Measurements from ENCODE around the gene AP5S1. TPM values are rescaled to one million over a fixed set of nuclear protein-coding genes. Genes with fewer than 3 reads are reported as not detected.

The AP5S1 gene
- total and polyA plus RNA-seq, 10 of the 15 experiments (the other 5 are each of a cell fraction or from before 2014, with no cell fraction given): 3.8 to 13.2 (median 7.8) TPM

DNA sequence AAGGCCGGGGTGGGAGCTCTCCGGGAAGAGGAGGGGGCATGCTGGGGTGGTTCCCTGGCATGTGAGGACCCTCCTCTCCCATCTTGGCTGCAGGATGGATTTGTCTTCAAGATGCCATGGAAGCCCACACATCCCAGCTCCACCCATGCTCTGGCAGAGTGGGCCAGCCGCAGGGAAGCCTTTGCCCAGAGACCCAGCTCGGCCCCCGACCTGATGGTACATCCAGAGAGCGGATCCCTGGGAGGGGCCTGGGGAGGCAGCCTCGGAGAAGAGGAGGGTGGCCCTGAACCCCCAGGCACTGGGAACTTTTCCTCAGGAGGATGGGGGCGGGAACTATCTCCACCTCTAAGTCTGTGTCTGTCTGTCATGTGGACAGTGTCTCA, 19.5 kb upstream of the AP5S1 start (continued):
- TF ChIP-seq, protein P1, sequence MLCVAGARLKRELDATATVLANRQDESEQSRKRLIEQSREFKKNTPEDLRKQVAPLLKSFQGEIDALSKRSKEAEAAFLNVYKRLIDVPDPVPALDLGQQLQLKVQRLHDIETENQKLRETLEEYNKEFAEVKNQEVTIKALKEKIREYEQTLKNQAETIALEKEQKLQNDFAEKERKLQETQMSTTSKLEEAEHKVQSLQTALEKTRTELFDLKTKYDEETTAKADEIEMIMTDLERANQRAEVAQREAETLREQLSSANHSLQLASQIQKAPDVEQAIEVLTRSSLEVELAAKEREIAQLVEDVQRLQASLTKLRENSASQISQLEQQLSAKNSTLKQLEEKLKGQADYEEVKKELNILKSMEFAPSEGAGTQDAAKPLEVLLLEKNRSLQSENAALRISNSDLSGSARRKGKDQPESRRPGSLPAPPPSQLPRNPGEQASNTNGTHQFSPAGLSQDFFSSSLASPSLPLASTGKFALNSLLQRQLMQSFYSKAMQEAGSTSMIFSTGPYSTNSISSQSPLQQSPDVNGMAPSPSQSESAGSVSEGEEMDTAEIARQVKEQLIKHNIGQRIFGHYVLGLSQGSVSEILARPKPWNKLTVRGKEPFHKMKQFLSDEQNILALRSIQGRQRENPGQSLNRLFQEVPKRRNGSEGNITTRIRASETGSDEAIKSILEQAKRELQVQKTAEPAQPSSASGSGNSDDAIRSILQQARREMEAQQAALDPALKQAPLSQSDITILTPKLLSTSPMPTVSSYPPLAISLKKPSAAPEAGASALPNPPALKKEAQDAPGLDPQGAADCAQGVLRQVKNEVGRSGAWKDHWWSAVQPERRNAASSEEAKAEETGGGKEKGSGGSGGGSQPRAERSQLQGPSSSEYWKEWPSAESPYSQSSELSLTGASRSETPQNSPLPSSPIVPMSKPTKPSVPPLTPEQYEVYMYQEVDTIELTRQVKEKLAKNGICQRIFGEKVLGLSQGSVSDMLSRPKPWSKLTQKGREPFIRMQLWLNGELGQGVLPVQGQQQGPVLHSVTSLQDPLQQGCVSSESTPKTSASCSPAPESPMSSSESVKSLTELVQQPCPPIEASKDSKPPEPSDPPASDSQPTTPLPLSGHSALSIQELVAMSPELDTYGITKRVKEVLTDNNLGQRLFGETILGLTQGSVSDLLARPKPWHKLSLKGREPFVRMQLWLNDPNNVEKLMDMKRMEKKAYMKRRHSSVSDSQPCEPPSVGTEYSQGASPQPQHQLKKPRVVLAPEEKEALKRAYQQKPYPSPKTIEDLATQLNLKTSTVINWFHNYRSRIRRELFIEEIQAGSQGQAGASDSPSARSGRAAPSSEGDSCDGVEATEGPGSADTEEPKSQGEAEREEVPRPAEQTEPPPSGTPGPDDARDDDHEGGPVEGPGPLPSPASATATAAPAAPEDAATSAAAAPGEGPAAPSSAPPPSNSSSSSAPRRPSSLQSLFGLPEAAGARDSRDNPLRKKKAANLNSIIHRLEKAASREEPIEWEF (IDR thresholded peaks at IDR 0.05; ENCODE audit: insufficient replicate concordance, low read depth, low read length): no peak
- no peak for TF ChIP-seq TCF7 (IDR thresholded peaks at IDR 0.05; ENCODE audit: borderline replicate concordance)
- TF ChIP-seq BRCA1 (IDR thresholded peaks at IDR 0.05; ENCODE audit: low read depth, low read length): no peak

DNA sequence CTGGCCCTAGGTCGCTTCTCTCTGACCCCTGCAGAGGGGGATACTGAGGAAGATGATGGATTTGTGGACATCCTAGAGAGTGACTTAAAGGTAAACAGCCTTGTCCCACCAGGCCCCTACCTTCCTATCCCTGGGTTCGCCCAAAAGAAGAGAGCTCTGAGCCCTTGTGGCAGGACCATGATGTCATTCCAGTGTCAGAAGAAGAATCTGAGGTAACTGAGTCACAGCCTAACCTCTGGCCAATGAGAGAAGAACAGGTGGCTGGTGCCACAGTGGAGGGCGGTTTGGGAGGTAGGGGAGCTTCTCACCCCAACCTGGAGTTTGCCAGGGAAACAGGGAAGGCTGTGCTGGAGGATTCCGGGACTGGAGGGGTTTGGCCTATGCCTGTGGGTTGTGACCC, 19.0 kb upstream of the AP5S1 start:
- no peak overlapping the region for H3K9ac ChIP-seq (ENCODE audit: control insufficient read depth, insufficient read depth, low read length)
- H3K9me3 ChIP-seq (replicated peaks; ENCODE audit: control insufficient read depth, insufficient read depth, low read length): no peaks in the 10 kb centered on the region
- no peaks in the 10 kb centered on the region for H4K20me1 ChIP-seq (ENCODE audit: control insufficient read depth, insufficient read depth)
- H3K4me2 ChIP-seq (ENCODE audit: control insufficient read depth, insufficient read depth): no peak overlapping the region
- H3K4me1 ChIP-seq (ENCODE audit: control insufficient read depth, insufficient read depth, low read length): peaks cover 41% of the 10 kb centered on the region
- no peak overlapping the region for H2AFZ ChIP-seq (ENCODE audit: control insufficient read depth, low read depth, low read length)
- CTCF ChIA-PET: interaction anchor here (3.8 kb wide), 1 partner anchor 18 kb away, joined by 33 read pairs; the partner anchor contains the start of gene AP5S1
- peaks cover 23 to 28% of the 10 kb centered on the region in 2 experiments for H3K36me3 ChIP-seq (ENCODE audit: control insufficient read depth in 2 of 2, insufficient read depth in 2 of 2, low read length in 1 of 2)
- POLR2A ChIA-PET: interaction anchor here (0.7 to 1.3 kb wide), 3 partner anchors 7 to 19 kb away, joined by 3 to 4 read pairs (median 3); partner anchors contain the start of gene AP5S1
- RAD21 ChIA-PET (ENCODE audit: unreplicated experiment): no interaction called here
- FAIRE-seq (no peak), ATAC-seq (no peak), DNase-seq (ENCODE audit: low read depth, low spot score) (no peak)
- peaks cover 18% of the 10 kb centered on the region for H3K79me2 ChIP-seq (ENCODE audit: control insufficient read depth, insufficient read depth, low read length)
- no peak overlapping the region for H3K27ac ChIP-seq (ENCODE audit: control insufficient read depth, insufficient read depth)
- SMC1A ChIA-PET (ENCODE audit: uncharacterized antibody, unreplicated experiment): interaction anchor here (0.8 to 2.3 kb wide), 3 partner anchors 12 to 42 kb away, joined by 3 to 6 read pairs (median 6); no protein-coding TSS in a partner anchor
- H3K4me3 ChIP-seq: no peak overlapping the region
- H3K27me3 ChIP-seq (replicated peaks in 1 of 2; ENCODE audit: control insufficient read depth in 2 of 2, insufficient read depth in 2 of 2, low read length in 1 of 2): no peaks in the 10 kb centered on the region
- no TSS peak for BruUV-seq (replicated peaks)
- in situ Hi-C loops (cut with MboI): no loop called here
- intact Hi-C loops (cut with micrococcal nuclease; ENCODE audit: unreplicated experiment): no loop called here
- 74% methylated on average over 4 of the region's 4 CpGs for WGBS (ENCODE audit: insufficient coverage, insufficient replicate concordance, low lambda C conversion rate, missing lambda C conversion rate)
- no peak for TF ChIP-seq LARP7 (IDR thresholded peaks at IDR 0.05)
- TF ChIP-seq, protein P2, sequence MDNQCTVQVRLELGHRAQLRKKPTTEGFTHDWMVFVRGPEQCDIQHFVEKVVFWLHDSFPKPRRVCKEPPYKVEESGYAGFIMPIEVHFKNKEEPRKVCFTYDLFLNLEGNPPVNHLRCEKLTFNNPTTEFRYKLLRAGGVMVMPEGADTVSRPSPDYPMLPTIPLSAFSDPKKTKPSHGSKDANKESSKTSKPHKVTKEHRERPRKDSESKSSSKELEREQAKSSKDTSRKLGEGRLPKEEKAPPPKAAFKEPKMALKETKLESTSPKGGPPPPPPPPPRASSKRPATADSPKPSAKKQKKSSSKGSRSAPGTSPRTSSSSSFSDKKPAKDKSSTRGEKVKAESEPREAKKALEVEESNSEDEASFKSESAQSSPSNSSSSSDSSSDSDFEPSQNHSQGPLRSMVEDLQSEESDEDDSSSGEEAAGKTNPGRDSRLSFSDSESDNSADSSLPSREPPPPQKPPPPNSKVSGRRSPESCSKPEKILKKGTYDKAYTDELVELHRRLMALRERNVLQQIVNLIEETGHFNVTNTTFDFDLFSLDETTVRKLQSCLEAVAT (IDR thresholded peaks at IDR 0.05): no peak
- TF ChIP-seq CREB1 (IDR thresholded peaks at IDR 0.05; ENCODE audit: low read depth): no peak
- TF ChIP-seq MYC (IDR thresholded peaks at IDR 0.05; ENCODE audit: insufficient read depth, insufficient read length, insufficient replicate concordance, low read length, severe bottlenecking): no peak
- no peak for TF ChIP-seq EED (IDR thresholded peaks at IDR 0.05; ENCODE audit: low read depth)
- no peak for TF ChIP-seq CBX5 (IDR thresholded peaks at IDR 0.05; ENCODE audit: low read depth)
- no peak for TF ChIP-seq ASH2L (IDR thresholded peaks at IDR 0.05; ENCODE audit: borderline replicate concordance, low read depth)
- TF ChIP-seq, protein P1 (IDR thresholded peaks at IDR 0.05; ENCODE audit: insufficient replicate concordance, low read depth, low read length): no peak
